ENCODE measurements around the gene OTOF.

GRCh38 chr2:26459991-26460612 is 17.8 kb downstream of the OTOF start:
- TF ChIP-seq CTCF (conservative IDR thresholded peaks at IDR 0.05) (no peak), EZH2 (IDR thresholded peaks at IDR 0.05; ENCODE audit: low read depth) (no peak)

All from PC-9 (cell line).